ENCODE results near the gene HMHB1.

- no peak for TF ChIP-seq EZH2 (IDR thresholded peaks at IDR 0.05; ENCODE audit: borderline replicate concordance, insufficient read depth, low read length, poor library complexity, severe bottlenecking)
- no peak for TF ChIP-seq CTCF (IDR thresholded peaks at IDR 0.05; ENCODE audit: poor library complexity, severe bottlenecking)
- no peak for TF ChIP-seq POLR2AphosphoS5 (IDR thresholded peaks at IDR 0.05)
- TF ChIP-seq TAF1 (IDR thresholded peaks at IDR 0.05; ENCODE audit: low read depth): no peak
- no peak for TF ChIP-seq REST (IDR thresholded peaks at IDR 0.05; ENCODE audit: borderline replicate concordance)
- no peak for TF ChIP-seq SMC3 (conservative IDR thresholded peaks at IDR 0.05; ENCODE audit: poor library complexity)
Measured at GRCh38 chr5:143779506-143779905, 32.5 kb upstream of the HMHB1 start.
